ENCODE results near the gene XPR1. TPM values are rescaled to one million over a fixed set of nuclear protein-coding genes. Genes with fewer than 3 reads are reported as not detected.
"Not testable (repeated sequence)": the region's sequence is repeated elsewhere in the genome, so short reads cannot be mapped to it uniquely, and the experiment has no call there.

Gene XPR1
- total and polyA plus RNA-seq, 8 donors = 0.92 to 27.0 (median 4.5) TPM

DNA sequence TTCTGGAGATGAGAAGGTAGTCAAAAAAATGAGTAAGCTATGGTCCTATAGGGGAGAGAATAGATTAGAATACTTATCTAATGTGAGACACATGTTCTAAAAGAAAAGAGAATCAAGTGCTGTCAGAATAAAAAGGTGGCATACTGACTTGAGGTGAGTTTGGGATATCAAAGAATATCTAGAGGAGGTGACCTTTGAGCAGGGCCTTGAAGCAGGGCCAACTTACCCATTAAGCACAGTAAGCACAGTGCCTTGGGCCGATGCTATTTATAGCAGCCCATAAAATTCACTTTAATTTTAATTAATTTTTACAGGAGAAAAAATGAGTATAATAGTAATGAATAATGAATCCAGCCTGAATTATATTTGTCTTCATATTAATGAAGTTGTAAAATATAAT, 92.2 kb downstream of the XPR1 start:
- no peaks in the 10 kb centered on the region for H3K4me1 ChIP-seq
- TF ChIP-seq, protein P1, sequence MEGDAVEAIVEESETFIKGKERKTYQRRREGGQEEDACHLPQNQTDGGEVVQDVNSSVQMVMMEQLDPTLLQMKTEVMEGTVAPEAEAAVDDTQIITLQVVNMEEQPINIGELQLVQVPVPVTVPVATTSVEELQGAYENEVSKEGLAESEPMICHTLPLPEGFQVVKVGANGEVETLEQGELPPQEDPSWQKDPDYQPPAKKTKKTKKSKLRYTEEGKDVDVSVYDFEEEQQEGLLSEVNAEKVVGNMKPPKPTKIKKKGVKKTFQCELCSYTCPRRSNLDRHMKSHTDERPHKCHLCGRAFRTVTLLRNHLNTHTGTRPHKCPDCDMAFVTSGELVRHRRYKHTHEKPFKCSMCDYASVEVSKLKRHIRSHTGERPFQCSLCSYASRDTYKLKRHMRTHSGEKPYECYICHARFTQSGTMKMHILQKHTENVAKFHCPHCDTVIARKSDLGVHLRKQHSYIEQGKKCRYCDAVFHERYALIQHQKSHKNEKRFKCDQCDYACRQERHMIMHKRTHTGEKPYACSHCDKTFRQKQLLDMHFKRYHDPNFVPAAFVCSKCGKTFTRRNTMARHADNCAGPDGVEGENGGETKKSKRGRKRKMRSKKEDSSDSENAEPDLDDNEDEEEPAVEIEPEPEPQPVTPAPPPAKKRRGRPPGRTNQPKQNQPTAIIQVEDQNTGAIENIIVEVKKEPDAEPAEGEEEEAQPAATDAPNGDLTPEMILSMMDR (IDR thresholded peaks at IDR 0.05) = no peak
- TF ChIP-seq POLR2AphosphoS5 (IDR thresholded peaks at IDR 0.05) (no peak), POLR2A (IDR thresholded peaks at IDR 0.05) (no peak), EP300 (IDR thresholded peaks at IDR 0.05) (no peak)
- H3K4me3 ChIP-seq = no peak overlapping the region
- intact Hi-C loops (cut with DNase I; ENCODE audit: low total_unique reads) = no loop called here
- 57 to 79% (median 72%) methylated on average over 1 of the region's 1 CpG for WGBS, 5 donors
- H3K27ac ChIP-seq = no peak overlapping the region
- peaks cover 0 to 7% (median 0%) of the 10 kb centered on the region in 4 donors for H3K9me3 ChIP-seq
- no peak for DNase-seq
- H3K27me3 ChIP-seq = no peaks in the 10 kb centered on the region
- H3K36me3 ChIP-seq = peaks cover 0 to 5% (median 0%) of the 10 kb centered on the region in 4 donors

- H3K4me1 ChIP-seq; H3K27me3 ChIP-seq; intact Hi-C loops (cut with DNase I; ENCODE audit: low total_unique reads); H3K36me3 ChIP-seq; DNase-seq; H3K4me3 ChIP-seq; H3K27ac ChIP-seq: not testable (repeated sequence)
- WGBS, 5 donors = 91 to 96% (median 95%) methylated on average over 6 of the region's 6 CpGs
- H3K9me3 ChIP-seq = peaks cover 0 to 19% (median 2%) of the 10 kb centered on the region in 4 donors
Measured at GRCh38 chr1:180726024-180726423, 94.2 kb downstream of the XPR1 start.

GRCh38 chr1:180727751-180728150, 95.9 kb downstream of the XPR1 start:
- WGBS, 5 donors = 33 to 72% (median 61%) methylated on average over 3 of the region's 3 CpGs
- H3K27ac ChIP-seq; H3K4me3 ChIP-seq; H3K27me3 ChIP-seq; intact Hi-C loops (cut with DNase I; ENCODE audit: low total_unique reads); H3K4me1 ChIP-seq; H3K36me3 ChIP-seq; DNase-seq: not testable (repeated sequence)
- peaks cover 0 to 28% (median 5%) of the 10 kb centered on the region in 4 donors for H3K9me3 ChIP-seq

DNA sequence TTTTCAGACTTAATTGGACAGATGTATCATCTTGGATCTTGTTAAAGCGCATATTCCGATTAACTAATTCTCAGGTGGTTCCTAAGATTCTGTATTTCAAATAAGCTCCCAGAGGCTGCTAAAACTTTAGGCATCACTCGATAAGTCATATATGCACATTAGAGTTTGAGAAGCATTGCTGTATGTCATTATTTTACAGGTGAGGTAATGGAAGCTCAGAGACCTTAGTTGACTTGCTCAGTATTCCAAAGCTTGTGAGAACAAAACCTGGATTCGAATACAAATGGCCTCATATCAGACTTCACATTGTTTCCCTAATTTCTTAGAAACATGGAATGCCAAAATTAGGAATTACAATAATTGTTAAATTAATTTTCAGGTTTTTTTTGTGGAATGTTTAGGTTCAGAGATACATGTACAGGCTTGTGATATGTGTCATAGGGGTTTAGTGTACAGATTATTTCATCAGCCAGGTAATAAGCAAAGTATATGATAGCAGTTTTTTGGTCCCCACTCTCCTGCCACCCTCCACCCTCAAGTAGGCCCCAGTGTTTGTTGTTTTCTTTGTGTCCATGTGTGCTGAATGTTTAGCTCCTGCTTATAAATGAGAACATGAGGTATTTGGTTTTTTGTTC, 96.8 kb downstream of the XPR1 start:
- TF ChIP-seq EP300 (IDR thresholded peaks at IDR 0.05) (no peak), POLR2AphosphoS5 (IDR thresholded peaks at IDR 0.05) (no peak), POLR2A (IDR thresholded peaks at IDR 0.05) (no peak)
- TF ChIP-seq, protein P1 (IDR thresholded peaks at IDR 0.05) = no peak
- Histone ChIP-seq H3K27me3 (no peaks in the 10 kb centered on the region), H3K4me1 (no peaks in the 10 kb centered on the region), H3K27ac (no peak overlapping the region), H3K9me3 (peaks cover 0 to 37% (median 9%) of the 10 kb centered on the region in 4 donors), H3K36me3 (peaks cover 0 to 5% (median 0%) of the 10 kb centered on the region in 4 donors), H3K4me3 (no peak overlapping the region)
- intact Hi-C loops (cut with DNase I; ENCODE audit: low total_unique reads) = no loop called here
- 88 to 98% (median 96%) methylated on average over 4 of the region's 4 CpGs for WGBS, 5 donors
- DNase-seq = no peak

DNA sequence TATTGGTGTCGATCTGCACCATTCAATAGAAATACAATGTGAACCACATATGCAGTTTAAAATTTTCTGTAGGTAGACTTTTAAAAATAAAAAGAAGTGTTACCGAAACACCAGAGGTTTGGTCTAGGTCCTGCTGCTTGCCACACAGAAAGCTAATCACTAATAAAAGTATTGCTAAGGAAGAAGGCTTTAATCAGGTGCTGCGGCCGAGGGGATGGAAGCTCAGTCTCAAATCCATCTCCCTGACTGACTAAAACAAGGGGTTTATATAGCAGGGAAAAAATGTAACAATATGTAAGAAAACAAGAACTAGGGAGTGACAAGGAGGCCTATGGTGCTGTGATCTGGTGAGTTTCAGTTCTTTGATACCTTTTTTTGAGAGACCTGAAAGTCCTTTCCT, 99.3 kb downstream of the XPR1 start:
- intact Hi-C loops (cut with DNase I; ENCODE audit: low total_unique reads) = no loop called here
- WGBS, 5 donors = 95 to 99% (median 97%) methylated on average over 4 of the region's 4 CpGs

GRCh38 chr1:180732866-180733265, 101.0 kb downstream of the XPR1 start:
- H3K4me1 ChIP-seq = no peaks in the 10 kb centered on the region
- H3K4me3 ChIP-seq = no peak overlapping the region
- no peak overlapping the region for H3K27ac ChIP-seq
- intact Hi-C loops (cut with DNase I; ENCODE audit: low total_unique reads) = no loop called here
- no peaks in the 10 kb centered on the region for H3K27me3 ChIP-seq
- no peak for DNase-seq
- H3K36me3 ChIP-seq = no peaks in the 10 kb centered on the region
- peaks cover 0 to 45% (median 21%) of the 10 kb centered on the region in 4 donors for H3K9me3 ChIP-seq
- WGBS, 5 donors = 95 to 99% (median 96%) methylated on average over 14 of the region's 14 CpGs
- TF ChIP-seq, protein P1 (IDR thresholded peaks at IDR 0.05) = no peak
- no peak for TF ChIP-seq POLR2A (IDR thresholded peaks at IDR 0.05)
- TF ChIP-seq EP300 (IDR thresholded peaks at IDR 0.05) = no peak
- TF ChIP-seq POLR2AphosphoS5 (IDR thresholded peaks at IDR 0.05) = no peak

More for the DNA sequence above, 99.3 kb downstream of the XPR1 start:
- no peak overlapping the region for H3K4me3 ChIP-seq
- no peak overlapping the region for H3K27ac ChIP-seq
- peaks cover 0 to 5% (median 0%) of the 10 kb centered on the region in 4 donors for H3K36me3 ChIP-seq
- no peak for DNase-seq
- H3K9me3 ChIP-seq = peaks cover 0 to 53% (median 21%) of the 10 kb centered on the region in 4 donors
- no peaks in the 10 kb centered on the region for H3K27me3 ChIP-seq
- TF ChIP-seq EP300 (IDR thresholded peaks at IDR 0.05) = no peak
- H3K4me1 ChIP-seq = no peaks in the 10 kb centered on the region
